SJCRH30 (cell line): Measurements from ENCODE around the gene MIER2. TPM values are rescaled to one million over a fixed set of nuclear protein-coding genes. Genes with fewer than 3 reads are reported as not detected.
A peak's percentile ranks its signal among the peaks of the same experiment; 100 is the strongest.

Experiments
- DNase-seq, 2 experiments: peaks; one replicate each; pipeline ENCODE4 v3.0.0-alpha.2; 2015 to 2020
- H3K27ac ChIP-seq: fragments of 250-450 bp; sonication (Bioruptor Pico); 2 replicates; pipeline ENCODE4 v1.5.1; 2020; ENCODE audit warnings: mild to moderate bottlenecking, moderate library complexity
- H3K27me3 ChIP-seq: fragments of 250-450 bp; sonication (Bioruptor Pico); 2 replicates; pipeline ENCODE4 v1.5.1; 2020; ENCODE audit warnings: mild to moderate bottlenecking, moderate library complexity
- H3K36me3 ChIP-seq: fragments of 250-450 bp; sonication (Bioruptor Pico); 2 replicates; pipeline ENCODE4 v1.5.1; 2020; ENCODE audit warnings: mild to moderate bottlenecking, moderate library complexity
- H3K4me1 ChIP-seq: fragments of 250-450 bp; sonication (Bioruptor Pico); 2 replicates; pipeline ENCODE4 v1.5.1; 2020; ENCODE audit warnings: mild to moderate bottlenecking, moderate library complexity
- H3K4me3 ChIP-seq: fragments of 250-450 bp; sonication (Bioruptor Pico); 2 replicates; pipeline ENCODE4 v1.5.1; 2020; ENCODE audit warnings: mild to moderate bottlenecking, moderate library complexity
- H3K9me3 ChIP-seq: fragments of 250-450 bp; sonication (Bioruptor Pico); replicated peaks from 2 replicates; pipeline ENCODE4 v1.5.1; 2020; ENCODE audit warnings: mild to moderate bottlenecking, moderate library complexity
- total RNA-seq: library from RNA; depleted of rRNA; stranded (reverse); fragments of >200 nt; shearing (Covaris generic); gene quantifications from 2 replicates; pipeline ENCODE4 v1.2.3, GENCODE V29; 2014

The MIER2 gene
- total RNA-seq, 1 experiment from 2014 or later = 18.5 TPM

- no peaks in the 10 kb centered on the region for H3K27me3 ChIP-seq
- H3K27ac ChIP-seq = no peak overlapping the region
- peaks cover 12% of the 10 kb centered on the region for H3K36me3 ChIP-seq
- H3K4me1 ChIP-seq = no peaks in the 10 kb centered on the region
- DNase-seq = no peak
- no peaks in the 10 kb centered on the region for H3K9me3 ChIP-seq
- H3K4me3 ChIP-seq = no peak overlapping the region
These were observed 39.1 kb downstream of the MIER2 start for GRCh38 chr19:305240-306150.

GRCh38 chr19:296476-297225 is 47.9 kb downstream of the MIER2 start:
- Histone ChIP-seq H3K9me3 (no peaks in the 10 kb centered on the region), H3K4me3 (no peak overlapping the region), H3K27ac (no peak overlapping the region), H3K36me3 (no peaks in the 10 kb centered on the region), H3K4me1 (no peaks in the 10 kb centered on the region), H3K27me3 (no peaks in the 10 kb centered on the region; the same call in 1 of the 2 replicates)
- DNase-seq = no peak

DNA sequence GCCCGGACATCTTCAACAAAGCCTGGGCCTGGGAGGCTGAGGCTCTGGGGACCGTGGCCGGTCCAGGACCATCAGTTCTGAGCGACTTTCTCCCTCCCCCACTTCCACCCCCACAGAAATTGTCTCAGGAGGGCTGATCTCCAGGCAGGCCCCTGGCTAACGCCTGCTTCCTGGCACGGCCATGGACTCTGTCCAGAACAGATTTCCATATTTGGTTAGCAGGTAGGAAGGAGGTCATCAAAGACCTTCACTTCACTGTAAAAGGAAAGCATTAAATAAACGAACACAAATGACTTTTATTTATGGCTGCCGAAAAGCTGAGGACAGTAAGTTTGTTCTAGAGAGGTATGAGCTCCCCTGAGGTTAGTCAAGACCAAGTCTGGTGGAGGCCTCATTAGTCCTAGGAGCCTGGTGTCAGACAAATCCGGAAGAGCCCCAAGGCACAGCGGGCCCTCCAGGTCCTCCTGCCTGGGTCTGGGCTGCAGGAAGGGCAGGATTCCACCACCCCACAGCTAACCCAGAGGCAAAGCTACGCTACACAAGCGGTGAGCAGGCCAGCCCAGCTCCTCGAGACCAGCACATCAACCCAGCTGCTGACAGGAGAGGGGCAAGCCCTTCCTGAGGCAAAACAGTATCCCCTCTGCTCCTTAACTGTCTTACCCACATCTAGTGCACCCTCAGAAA is 48.8 kb downstream of the MIER2 start:
- Histone ChIP-seq H3K9me3 (no peaks in the 10 kb centered on the region), H3K27me3 (no peaks in the 10 kb centered on the region; the same call in 1 of the 2 replicates), H3K27ac (no peak overlapping the region), H3K4me3 (no peak overlapping the region), H3K36me3 (no peaks in the 10 kb centered on the region), H3K4me1 (no peaks in the 10 kb centered on the region)
- DNase-seq = no peak

DNA sequence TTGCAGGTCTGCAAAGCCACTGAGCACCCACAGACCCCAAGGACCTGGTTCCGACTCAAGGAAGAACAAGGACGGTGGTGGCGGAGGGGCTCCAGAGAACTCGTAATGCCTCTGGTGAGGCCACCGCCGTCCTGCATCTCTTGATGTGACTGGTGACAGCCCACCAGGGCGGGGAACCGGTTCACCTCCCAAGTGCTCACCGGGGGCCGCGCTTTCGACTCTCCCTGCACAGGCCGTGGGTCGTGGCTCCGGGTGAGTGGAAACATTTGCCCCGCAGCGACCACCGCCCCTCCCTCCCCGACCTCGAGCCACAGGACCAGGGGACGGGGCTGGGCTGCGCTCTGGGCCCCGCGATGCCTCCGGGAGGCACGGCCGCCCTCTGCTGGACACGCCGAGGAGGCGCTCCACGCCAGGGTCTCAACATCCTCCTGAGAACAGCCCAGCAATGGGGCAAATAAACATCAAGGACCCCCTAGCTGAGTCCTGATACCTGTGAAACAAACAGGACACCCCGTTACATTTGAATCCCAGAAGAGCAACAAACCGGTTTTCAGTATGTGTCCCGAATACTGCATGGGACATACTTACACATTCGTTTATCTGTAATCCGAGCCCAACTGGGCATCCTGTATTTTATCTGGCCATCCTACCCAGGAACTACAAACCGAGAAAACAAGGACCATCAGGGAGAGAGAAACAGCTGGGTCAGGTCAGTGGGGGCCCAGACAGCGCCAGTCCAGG is 49.5 kb downstream of the MIER2 start:
- peak in 1 of 2 experiments; percentile 32 for DNase-seq
- no peak overlapping the region for H3K4me3 ChIP-seq
- no peaks in the 10 kb centered on the region for H3K9me3 ChIP-seq
- H3K27me3 ChIP-seq = no peaks in the 10 kb centered on the region; the same call in 1 of the 2 replicates
- H3K27ac ChIP-seq = no peak overlapping the region
- no peaks in the 10 kb centered on the region for H3K36me3 ChIP-seq
- H3K4me1 ChIP-seq = no peaks in the 10 kb centered on the region

- DNase-seq = peak; percentile 22 to 26
- no peak overlapping the region for H3K4me3 ChIP-seq
- no peaks in the 10 kb centered on the region for H3K36me3 ChIP-seq
- H3K27me3 ChIP-seq = no peaks in the 10 kb centered on the region; the same call in 1 of the 2 replicates
- H3K27ac ChIP-seq = no peak overlapping the region
- H3K9me3 ChIP-seq = no peaks in the 10 kb centered on the region
- H3K4me1 ChIP-seq = no peaks in the 10 kb centered on the region
These were observed 50.2 kb downstream of the MIER2 start for GRCh38 chr19:294341-294945.

GRCh38 chr19:293436-294110 is 51.0 kb downstream of the MIER2 start:
- no peak for DNase-seq
- H3K27me3 ChIP-seq = no peaks in the 10 kb centered on the region; the same call in 1 of the 2 replicates
- no peaks in the 10 kb centered on the region for H3K36me3 ChIP-seq
- no peak overlapping the region for H3K27ac ChIP-seq
- no peaks in the 10 kb centered on the region for H3K4me1 ChIP-seq
- no peaks in the 10 kb centered on the region for H3K9me3 ChIP-seq
- H3K4me3 ChIP-seq = no peak overlapping the region

GRCh38 chr19:292951-293350 is 51.6 kb downstream of the MIER2 start:
- no peak overlapping the region for H3K27ac ChIP-seq
- no peaks in the 10 kb centered on the region for H3K36me3 ChIP-seq
- H3K4me1 ChIP-seq = no peaks in the 10 kb centered on the region
- DNase-seq = no peak
- no peaks in the 10 kb centered on the region; the same call in 1 of the 2 replicates for H3K27me3 ChIP-seq
- H3K4me3 ChIP-seq = no peak overlapping the region
- H3K9me3 ChIP-seq = no peaks in the 10 kb centered on the region

GRCh38 chr19:292281-292884 is 52.2 kb downstream of the MIER2 start:
- no peaks in the 10 kb centered on the region for H3K9me3 ChIP-seq
- no peak overlapping the region for H3K4me3 ChIP-seq
- H3K27me3 ChIP-seq = no peaks in the 10 kb centered on the region; the same call in 1 of the 2 replicates
- H3K4me1 ChIP-seq = no peaks in the 10 kb centered on the region
- H3K27ac ChIP-seq = no peak overlapping the region
- DNase-seq = no peak
- no peaks in the 10 kb centered on the region for H3K36me3 ChIP-seq

DNA sequence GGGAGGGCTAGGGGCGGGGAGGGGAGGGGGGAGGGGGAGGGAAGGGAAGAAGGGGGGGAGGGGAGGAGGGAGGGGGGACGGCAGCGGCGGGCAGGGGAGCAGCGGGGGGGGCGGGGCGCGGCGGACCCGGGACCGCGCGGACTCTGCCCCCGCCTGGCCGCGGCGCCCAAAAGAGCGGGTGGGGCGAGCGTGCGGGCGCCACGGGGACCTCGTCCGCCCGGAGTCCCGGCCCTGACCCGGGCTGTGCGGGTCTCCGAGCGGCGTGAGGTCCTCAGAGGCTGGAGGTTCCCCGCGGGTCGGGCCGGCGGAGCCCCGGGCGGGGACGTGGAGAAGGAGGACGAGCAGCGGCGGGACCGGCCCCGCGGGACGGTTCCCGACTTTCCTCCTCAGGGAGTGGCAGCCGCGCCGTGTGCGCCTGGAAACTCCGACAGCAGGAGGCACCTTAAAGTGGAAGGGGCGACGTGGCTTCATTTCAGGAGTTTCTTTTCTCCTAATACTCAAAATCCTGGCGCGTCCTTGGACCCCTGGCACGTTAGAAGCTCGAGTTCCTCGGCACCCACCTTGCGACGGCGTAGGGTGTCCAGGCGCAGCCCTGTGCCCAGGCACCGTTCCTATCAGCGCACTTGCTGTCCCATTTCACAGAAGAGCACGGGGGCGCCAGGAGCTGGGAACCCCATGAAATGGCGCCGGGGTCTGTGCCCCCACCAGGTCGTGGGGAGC is 52.9 kb downstream of the MIER2 start:
- no peaks in the 10 kb centered on the region for H3K9me3 ChIP-seq
- H3K27me3 ChIP-seq = no peaks in the 10 kb centered on the region; the same call in 1 of the 2 replicates
- no peak for DNase-seq
- no peaks in the 10 kb centered on the region for H3K36me3 ChIP-seq
- H3K27ac ChIP-seq = no peak overlapping the region
- no peak overlapping the region for H3K4me3 ChIP-seq
- no peaks in the 10 kb centered on the region for H3K4me1 ChIP-seq

DNA sequence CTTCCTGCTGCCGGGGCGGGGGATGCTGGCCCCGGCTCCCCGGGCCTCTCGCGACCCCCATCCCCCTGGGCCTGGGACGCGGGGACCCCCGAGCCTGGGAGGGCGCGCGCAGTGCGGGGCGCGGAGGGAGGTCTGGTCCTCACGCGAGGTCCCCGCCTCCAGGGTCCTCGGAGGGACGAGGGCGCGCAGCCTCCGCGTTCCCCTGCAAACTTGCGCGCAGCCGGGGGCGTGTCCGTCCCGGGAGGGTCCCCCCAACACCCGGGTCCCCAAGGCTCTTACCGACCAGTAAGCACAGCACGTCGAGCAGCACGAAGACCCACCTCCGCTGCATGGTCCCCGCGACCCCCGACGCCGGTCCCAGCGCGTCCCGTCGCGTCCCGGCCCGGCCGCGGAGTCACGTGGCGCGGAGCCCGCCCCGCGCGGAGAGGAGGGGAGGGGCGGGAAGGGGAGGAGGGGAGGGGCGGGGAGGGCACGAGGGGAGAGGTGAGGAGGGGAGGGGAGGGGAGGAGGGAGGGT is 53.5 kb downstream of the MIER2 start, which contains the start of gene PLPP2:
Gene PLPP2 (minus strand): TSS at position 398 of the 516 bp plus-strand sequence. CDS start 67 bp downstream, at position 331.
- H3K27ac ChIP-seq = no peak within 1 kb of the TSS
- H3K4me1 ChIP-seq = no peaks in the 10 kb centered on the region
- no peak for DNase-seq
- no peaks in the 10 kb centered on the region; the same call in 1 of the 2 replicates for H3K27me3 ChIP-seq
- H3K4me3 ChIP-seq = no peak within 1 kb of the TSS
- no peaks in the 10 kb centered on the region for H3K36me3 ChIP-seq
- no peaks in the 10 kb centered on the region for H3K9me3 ChIP-seq

DNA sequence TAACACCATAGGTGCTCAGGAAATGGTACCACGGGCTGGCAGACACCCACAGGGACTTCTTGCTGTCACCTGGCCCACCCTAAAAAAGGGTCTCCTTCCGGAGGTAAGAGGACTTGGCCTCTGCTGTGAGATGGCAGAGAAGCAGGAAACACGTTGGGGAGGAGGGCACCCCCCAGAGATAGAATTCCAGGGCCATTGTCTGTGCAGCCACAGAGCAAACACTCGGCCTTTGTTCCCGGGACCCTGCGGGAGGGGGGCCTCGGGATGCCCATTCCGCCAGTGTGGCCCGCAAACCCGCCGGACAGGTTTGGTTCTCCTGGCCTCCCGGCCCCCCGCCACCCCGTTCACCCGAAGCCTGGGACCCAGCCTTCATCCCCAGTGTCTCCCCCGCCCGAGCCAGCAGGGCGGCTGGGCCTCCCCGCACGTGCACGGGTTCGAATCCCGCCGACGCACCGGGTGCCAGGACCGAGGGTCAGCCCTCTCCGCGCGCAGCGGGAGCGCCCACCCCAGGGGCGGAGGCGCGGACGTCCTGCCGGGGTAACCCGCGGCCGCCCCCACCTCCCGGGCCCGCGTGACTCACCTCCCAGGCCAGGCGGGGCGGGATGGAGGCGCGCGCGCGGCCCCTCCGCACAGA is 54.1 kb downstream of the MIER2 start:
- Histone ChIP-seq H3K4me3 (no peak overlapping the region), H3K9me3 (no peaks in the 10 kb centered on the region), H3K4me1 (no peaks in the 10 kb centered on the region), H3K36me3 (no peaks in the 10 kb centered on the region), H3K27me3 (no peaks in the 10 kb centered on the region; the same call in 1 of the 2 replicates), H3K27ac (no peak overlapping the region)
- DNase-seq = no peak
